ENCODE measurements around the gene TIPARP.

GRCh38 chr3:156704370-156705036 lies 30.1 kb downstream of the TIPARP start:
- TF ChIP-seq, protein P1, sequence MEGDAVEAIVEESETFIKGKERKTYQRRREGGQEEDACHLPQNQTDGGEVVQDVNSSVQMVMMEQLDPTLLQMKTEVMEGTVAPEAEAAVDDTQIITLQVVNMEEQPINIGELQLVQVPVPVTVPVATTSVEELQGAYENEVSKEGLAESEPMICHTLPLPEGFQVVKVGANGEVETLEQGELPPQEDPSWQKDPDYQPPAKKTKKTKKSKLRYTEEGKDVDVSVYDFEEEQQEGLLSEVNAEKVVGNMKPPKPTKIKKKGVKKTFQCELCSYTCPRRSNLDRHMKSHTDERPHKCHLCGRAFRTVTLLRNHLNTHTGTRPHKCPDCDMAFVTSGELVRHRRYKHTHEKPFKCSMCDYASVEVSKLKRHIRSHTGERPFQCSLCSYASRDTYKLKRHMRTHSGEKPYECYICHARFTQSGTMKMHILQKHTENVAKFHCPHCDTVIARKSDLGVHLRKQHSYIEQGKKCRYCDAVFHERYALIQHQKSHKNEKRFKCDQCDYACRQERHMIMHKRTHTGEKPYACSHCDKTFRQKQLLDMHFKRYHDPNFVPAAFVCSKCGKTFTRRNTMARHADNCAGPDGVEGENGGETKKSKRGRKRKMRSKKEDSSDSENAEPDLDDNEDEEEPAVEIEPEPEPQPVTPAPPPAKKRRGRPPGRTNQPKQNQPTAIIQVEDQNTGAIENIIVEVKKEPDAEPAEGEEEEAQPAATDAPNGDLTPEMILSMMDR (IDR thresholded peaks at IDR 0.05), result no peak
- TF ChIP-seq POLR2AphosphoS5 (IDR thresholded peaks at IDR 0.05; ENCODE audit: low read depth, low read length), result no peak
- no peak for TF ChIP-seq TCF7L2 (IDR thresholded peaks at IDR 0.05; ENCODE audit: low read depth, low read length)
